T-helper 1 cell treated with Interleukin-12 subunit alpha and Interleukin-12 subunit beta and Interleukin-4 antibody, amounts not matched to agents 30 μg/mL and 1 μg/mL, for 36 hours (primary cell): ENCODE results near the gene FOSL2.
A peak's percentile ranks its signal among the peaks of the same experiment; 100 is the strongest.

ENCODE experiments used
- H3K27ac Mint-ChIP-seq: one replicate; pipeline ENCODE4 v1.8.0; 2021; ENCODE audit warnings: mild to moderate bottlenecking, mixed read lengths
- H3K27me3 Mint-ChIP-seq: one replicate; pipeline ENCODE4 v1.8.0; 2021; ENCODE audit warnings: low read depth, mixed read lengths
- H3K36me3 Mint-ChIP-seq: one replicate; pipeline ENCODE4 v1.8.0; 2021; ENCODE audit warnings: low read depth, mixed read lengths
- H3K4me1 Mint-ChIP-seq: one replicate; pipeline ENCODE4 v1.8.0; 2021; ENCODE audit warnings: low read depth, mixed read lengths
- H3K4me3 Mint-ChIP-seq: one replicate; pipeline ENCODE4 v1.8.0; 2021; ENCODE audit warnings: mild to moderate bottlenecking, moderate library complexity, mixed read lengths
- H3K9me3 Mint-ChIP-seq: one replicate; pipeline ENCODE4 v1.8.0; 2021; ENCODE audit warnings: mixed read lengths

Gene FOSL2

DNA sequence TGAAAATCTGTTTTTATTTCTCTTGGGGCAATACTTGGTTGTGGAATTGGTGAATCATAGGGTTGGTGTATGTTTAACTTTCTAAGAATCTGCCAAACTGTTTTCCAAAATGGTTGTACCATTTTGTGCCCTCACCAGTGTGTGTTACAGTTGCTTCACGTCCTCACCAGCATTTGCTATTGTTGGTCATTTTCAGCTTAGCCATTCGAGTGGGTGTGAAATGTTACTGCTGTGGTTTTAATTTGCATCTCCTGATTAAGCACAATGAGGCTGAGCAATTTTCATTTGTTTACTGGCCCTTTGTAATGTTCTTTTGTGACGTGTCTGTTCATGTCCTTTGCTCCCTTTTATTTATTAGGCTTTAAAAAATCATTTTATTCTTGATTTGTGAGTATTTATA, 49.7 kb downstream of the FOSL2 start:
- Mint-ChIP-seq H3K27ac (no peak overlapping the region), H3K4me3 (no peak overlapping the region), H3K4me1 (peaks cover 11% of the 10 kb centered on the region), H3K9me3 (no peaks in the 10 kb centered on the region), H3K27me3 (no peaks in the 10 kb centered on the region), H3K36me3 (peaks cover 3% of the 10 kb centered on the region)

DNA sequence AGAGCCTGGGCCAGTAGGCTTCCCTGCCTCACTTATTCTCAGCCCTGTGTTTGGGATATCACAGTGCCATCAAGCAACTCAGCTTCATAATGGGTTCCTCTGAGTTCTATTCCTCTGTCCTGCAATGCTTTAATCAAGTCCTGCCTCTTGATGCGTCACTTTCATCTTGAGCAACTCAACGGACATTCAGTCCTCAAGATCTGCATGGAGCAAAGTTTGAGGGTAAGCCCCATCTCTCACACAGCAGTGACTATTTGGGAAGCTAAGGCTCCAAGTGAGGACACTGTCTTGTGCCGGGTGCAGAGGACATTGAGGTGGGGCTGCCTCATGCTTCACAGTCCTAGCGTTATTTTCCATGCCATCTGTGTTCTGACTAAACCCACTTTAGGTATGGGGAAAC, 52.3 kb downstream of the FOSL2 start:
- Mint-ChIP-seq H3K27ac (no peak overlapping the region), H3K9me3 (no peaks in the 10 kb centered on the region), H3K36me3 (peaks cover 3% of the 10 kb centered on the region), H3K27me3 (no peaks in the 10 kb centered on the region), H3K4me3 (no peak overlapping the region), H3K4me1 (peaks cover 26% of the 10 kb centered on the region)

DNA sequence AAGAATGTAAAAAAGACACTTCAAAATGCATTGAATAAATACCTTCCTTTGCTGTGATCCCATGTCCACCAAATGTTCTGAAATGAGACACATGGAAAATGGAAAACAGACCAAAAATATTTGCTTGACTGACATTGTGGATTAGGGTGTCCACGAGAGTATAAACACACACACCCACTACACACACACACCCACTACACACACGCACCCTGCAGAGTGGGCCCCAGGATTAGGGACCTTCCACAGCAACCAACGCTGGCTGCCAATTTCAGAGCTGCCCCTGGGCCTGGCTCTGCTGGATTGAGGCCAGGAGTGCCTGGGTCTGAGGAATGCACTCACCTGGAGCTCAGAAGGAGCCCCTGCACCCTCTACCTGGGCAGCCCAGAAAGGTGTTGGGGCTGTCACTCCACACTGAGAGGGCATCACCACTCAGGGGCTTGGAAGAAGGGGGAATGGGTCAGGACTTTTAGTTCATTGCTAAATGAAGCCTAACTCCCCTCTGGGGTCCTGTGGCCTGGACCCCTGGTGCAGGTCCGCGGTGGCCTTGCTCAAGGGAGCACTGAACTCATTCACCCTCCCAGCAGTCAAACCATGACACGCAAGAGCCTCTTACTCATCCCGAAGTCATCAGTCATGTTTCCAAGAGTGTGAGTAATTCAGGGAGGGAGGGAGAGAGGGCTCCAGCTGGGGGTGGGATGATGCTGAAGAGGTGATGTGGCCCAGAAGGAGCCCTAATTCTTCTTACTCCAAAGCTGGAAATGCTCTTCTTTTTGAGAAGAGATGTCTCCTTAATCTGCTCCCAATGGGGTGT, 53.0 kb downstream of the FOSL2 start:
- Mint-ChIP-seq H3K27me3 (no peaks in the 10 kb centered on the region), H3K4me1 (peaks cover 32% of the 10 kb centered on the region), H3K9me3 (no peaks in the 10 kb centered on the region), H3K27ac (peak overlapping the region; percentile 29), H3K36me3 (peaks cover 3% of the 10 kb centered on the region), H3K4me3 (no peak overlapping the region)

DNA sequence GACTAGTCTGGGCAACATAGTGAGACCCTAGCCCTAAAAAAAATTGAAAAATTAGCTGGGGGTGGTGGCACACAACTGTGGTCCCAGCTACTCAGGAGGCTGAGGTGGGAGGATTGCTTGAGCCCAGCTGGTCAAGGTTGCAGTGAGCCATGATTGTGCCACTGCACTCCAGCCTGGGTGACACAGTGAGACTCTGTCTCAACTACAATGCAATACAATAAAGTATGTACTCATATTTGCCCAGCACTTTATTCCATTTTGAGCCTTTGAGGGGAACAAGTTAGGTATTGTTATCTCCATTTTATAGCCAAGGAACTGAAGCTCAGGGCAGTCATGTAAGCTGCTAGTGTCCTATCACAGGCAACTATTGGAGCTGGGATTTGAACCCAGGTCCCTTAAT, 53.9 kb downstream of the FOSL2 start:
- no peaks in the 10 kb centered on the region for H3K27me3 Mint-ChIP-seq

DNA sequence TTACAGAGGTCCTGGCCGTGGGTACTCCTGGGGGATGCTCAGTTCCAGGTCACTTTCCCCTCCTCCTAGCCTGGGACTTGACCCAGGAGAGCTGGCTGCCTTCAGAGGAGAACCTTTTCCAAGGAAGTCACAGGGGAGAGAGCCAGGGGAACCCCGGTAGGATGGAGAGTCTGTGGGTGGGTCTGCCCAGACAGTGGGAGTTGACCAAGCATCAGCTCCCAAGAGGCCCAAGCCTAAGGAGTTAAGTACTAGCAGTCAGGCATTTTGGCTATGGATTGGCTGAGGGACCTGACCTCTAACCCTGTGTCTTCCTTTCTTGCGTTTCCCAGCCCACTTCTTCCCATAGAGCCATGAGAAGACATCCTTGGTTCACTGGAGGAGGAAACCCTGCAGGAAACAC, 54.4 kb downstream of the FOSL2 start:
- Mint-ChIP-seq H3K9me3 (no peaks in the 10 kb centered on the region), H3K36me3 (peaks cover 3% of the 10 kb centered on the region), H3K27ac (no peak overlapping the region), H3K27me3 (no peaks in the 10 kb centered on the region), H3K4me3 (no peak overlapping the region), H3K4me1 (peaks cover 36% of the 10 kb centered on the region)

More for the DNA sequence above, 53.9 kb downstream of the FOSL2 start:
- Mint-ChIP-seq H3K36me3 (peaks cover 3% of the 10 kb centered on the region), H3K27ac (no peak overlapping the region), H3K4me1 (peaks cover 36% of the 10 kb centered on the region), H3K4me3 (no peak overlapping the region), H3K9me3 (no peaks in the 10 kb centered on the region)

DNA sequence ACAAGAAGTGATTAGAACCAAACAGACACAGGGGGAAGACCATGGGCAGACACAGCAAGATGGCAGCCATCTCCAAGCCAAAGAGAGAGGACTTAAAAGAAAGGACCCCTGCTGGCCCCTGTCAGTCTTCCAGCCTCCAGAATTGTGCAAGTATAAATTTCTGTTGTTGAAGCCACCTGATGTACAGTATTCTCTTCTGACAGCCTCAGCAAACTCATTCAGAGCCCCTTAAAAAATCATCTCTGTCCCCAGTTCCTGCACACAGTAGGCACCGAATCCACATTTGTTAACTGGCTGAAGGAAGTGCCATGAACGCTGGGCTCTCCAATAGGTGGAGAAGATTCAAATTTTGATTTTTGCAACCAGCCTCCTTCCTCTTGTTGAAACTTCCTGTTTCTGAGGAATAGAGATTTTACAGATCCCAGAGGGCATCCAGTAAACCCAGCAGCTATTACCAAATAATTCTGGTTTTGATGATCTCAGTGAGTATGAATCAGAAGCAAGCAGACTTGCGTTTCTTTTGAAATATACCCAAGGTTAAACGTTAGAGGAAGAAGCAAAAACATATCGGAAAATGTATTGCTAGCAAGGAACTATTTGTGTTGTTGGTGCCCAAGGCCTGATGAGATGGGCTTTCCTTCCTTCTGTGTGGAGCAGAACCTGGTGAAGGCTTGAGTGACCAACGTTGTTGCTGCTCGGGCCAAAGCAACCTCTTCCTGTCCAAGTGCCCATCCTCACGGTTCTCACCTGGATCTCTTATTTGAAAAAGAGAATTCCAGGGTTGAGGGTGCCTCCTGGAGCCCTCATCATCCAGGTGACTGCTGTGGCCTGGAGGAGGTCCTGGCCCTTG, 55.5 kb downstream of the FOSL2 start:
- Mint-ChIP-seq H3K27ac (peak overlapping the region; percentile 55), H3K4me1 (peaks cover 44% of the 10 kb centered on the region), H3K27me3 (no peaks in the 10 kb centered on the region), H3K4me3 (no peak overlapping the region), H3K9me3 (no peaks in the 10 kb centered on the region), H3K36me3 (peaks cover 3% of the 10 kb centered on the region)

DNA sequence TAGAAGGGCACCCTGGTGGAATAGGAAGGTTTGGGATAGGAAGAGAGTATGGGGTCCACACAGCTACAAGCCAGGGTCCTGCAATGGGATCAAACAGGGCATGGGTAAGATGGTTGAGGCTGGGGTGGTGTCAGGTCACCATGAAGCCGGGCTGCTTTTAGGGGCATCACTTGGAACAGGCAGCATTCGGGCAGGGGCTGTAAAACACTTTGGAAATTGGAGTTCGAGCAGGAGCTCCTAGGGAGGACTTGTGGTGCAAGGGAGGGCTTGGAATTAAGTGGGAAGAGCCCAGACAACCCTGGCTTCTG, 56.1 kb downstream of the FOSL2 start:
- Mint-ChIP-seq H3K4me3 (no peak overlapping the region), H3K27ac (no peak overlapping the region), H3K4me1 (peaks cover 42% of the 10 kb centered on the region)

DNA sequence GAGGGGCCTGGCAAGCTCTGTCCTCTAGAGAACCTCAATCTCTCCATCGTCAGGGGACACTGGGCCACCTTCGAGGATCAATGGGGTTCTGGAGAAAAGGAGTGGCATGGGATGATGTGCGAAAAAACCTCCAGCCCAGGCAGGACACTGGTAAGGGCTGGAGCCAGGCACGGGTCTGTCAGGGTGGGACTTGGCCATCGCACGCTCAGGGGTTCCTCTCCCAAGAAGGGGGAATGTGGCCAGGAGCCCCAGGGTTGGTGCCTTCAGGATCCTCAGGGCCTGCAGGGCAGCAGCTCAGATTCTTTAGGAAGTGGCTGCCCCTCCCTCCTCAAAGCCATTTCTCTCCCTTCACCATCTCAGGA, 56.4 kb downstream of the FOSL2 start:
- Mint-ChIP-seq H3K4me3 (peak overlapping the region; percentile 52), H3K4me1 (peaks cover 42% of the 10 kb centered on the region), H3K27me3 (no peaks in the 10 kb centered on the region), H3K9me3 (no peaks in the 10 kb centered on the region), H3K27ac (no peak overlapping the region), H3K36me3 (no peaks in the 10 kb centered on the region)

More for the DNA sequence above, 56.1 kb downstream of the FOSL2 start:
- Mint-ChIP-seq H3K27me3 (no peaks in the 10 kb centered on the region), H3K36me3 (no peaks in the 10 kb centered on the region), H3K9me3 (no peaks in the 10 kb centered on the region)

DNA sequence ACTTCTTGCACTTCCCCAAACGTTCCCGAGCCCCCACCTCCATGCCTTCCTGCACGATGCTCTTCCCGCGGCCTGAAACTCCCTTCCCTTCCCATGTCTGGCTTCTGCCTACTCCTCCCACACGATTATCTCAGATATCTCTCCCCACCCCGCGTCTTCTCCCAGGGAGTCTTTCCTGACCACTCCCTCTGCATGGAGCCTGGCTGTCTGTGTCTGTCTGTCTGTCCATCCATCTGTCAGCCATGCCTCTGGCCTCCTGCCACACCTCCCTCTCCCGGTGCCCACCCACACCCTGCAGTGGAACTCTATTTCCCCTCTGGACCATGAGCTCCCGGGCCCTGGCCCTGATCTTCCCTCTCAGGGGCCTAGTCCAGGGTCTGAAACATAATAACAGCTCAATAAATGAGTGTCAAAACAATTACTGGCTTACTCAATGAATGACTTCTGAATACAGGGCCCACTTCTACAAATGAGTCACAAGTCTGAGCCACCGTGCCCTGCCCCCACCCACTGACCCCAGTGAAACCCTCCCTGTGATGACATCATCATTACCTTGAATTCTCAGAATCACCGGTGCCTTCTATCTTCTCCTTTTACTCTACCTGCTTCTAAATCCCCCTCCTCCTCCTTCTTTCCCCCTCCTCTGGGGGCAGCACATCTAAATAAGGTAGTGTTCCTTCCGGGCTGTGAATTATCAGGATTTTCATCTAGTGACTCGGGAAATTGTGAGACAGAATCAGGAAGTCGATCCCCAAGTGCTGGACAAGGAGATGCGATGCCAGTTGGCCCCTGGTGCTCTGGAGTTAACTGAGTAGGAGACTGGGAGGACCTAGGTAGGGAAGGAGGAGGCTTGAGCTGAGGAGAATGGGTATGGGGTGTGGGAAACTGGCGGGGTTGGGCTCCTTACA, 57.1 kb downstream of the FOSL2 start:
- Mint-ChIP-seq H3K27ac (peak overlapping the region; percentile 76), H3K9me3 (no peaks in the 10 kb centered on the region), H3K27me3 (no peaks in the 10 kb centered on the region), H3K4me3 (peak overlapping the region; percentile 52), H3K4me1 (peaks cover 42% of the 10 kb centered on the region), H3K36me3 (no peaks in the 10 kb centered on the region)

DNA sequence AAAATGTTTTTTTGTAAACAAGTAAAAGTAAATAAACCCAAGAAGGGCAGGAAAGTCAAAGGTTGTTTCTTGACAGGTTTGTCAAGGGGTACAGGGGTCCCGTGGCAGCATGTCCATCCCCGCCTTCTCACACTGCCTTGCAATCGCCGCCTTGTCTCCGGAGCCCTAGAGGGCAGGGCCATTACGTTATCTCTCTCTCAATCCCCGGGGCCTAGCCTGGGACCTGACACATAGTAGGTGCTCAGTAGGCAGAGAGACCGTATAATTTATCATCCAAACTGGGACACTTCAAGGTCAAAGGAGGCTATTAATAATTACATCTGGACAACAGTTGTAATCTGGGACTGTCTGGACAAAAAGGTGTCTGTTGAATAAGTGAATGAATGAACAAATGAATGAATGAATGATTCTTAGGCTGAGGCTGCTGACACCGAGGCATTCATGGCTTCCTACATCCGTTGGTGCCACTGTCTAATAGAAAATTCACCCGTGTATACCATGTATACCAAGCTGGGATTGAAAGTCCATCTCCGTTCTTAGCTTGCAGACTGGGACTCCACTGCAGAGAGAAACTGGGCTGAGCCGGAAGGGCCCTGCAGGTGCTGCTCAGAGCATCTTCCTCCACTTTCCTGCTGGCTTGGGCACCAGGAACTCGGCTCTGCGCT, 58.4 kb downstream of the FOSL2 start:
- no peaks in the 10 kb centered on the region for H3K9me3 Mint-ChIP-seq
- H3K27ac Mint-ChIP-seq = no peak overlapping the region
- H3K4me3 Mint-ChIP-seq = no peak overlapping the region
- H3K4me1 Mint-ChIP-seq = peaks cover 39% of the 10 kb centered on the region
- no peaks in the 10 kb centered on the region for H3K36me3 Mint-ChIP-seq
- H3K27me3 Mint-ChIP-seq = no peaks in the 10 kb centered on the region

DNA sequence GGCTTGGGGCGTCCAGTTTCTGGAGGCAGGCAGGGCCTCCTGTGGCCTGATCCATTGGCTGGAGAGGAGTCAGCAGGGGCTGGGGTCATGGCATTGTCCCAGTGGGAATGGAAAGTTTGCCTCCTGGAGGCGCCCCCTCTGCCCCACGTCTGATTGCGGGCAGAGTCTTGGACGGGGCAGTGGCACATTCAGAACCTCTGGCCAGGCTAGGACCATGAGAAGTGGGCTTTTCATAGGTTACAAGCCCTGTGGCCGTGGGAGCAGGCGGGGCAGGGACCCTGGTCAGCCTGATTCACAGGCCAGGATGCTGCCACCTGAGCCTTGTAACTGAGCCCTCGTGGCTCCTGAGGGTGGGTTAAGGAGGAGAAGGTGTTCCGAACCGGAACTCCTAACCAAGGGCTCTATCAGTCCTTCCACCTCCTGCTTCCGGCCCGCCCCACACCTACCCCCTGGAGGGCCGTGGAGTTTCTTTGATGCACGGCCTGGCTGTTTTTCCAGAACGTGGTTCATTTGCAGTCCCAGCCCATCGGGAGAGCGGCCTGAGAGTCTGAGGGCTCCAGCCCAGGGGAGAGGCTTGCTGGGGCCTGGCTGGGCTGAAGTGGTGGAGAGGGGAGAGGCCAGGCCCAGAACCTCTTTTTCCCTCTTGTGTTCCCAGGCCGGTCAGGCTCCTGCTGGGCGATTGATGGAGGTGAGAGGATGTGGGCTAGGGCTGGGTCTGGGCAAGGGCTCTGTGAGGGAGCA, 59.3 kb downstream of the FOSL2 start:
- no peaks in the 10 kb centered on the region for H3K9me3 Mint-ChIP-seq
- no peak overlapping the region for H3K27ac Mint-ChIP-seq
- no peaks in the 10 kb centered on the region for H3K27me3 Mint-ChIP-seq
- no peaks in the 10 kb centered on the region for H3K36me3 Mint-ChIP-seq
- peaks cover 39% of the 10 kb centered on the region for H3K4me1 Mint-ChIP-seq
- H3K4me3 Mint-ChIP-seq = no peak overlapping the region

DNA sequence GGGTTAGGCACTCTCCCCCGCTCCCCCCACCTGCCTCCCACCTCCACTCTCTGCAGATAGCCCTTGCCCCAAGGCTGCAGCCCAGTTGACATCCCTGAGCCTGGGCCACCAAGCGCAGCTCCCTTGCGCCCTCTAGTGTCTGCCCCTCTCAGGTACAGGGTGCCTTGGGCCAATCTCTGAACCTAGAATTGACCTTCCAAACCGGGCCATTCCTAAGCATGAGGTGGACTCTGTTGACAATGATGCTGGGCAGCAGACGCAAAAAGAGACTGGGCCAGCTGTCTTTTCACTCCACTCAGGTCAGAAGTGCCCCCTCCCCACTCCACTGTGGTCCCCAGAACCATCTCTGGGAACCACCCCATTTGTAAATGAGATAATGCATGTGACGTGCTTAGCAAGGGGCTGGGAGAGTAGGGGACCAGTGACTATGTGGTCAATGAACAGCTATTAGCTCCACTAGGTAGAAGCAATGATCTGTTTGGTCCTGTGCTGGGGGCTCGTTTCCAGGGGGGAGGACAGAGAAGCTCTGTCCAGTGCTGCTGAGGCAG, 60.0 kb downstream of the FOSL2 start:
- Mint-ChIP-seq H3K4me3 (no peak overlapping the region), H3K36me3 (no peaks in the 10 kb centered on the region), H3K4me1 (peaks cover 39% of the 10 kb centered on the region), H3K27me3 (no peaks in the 10 kb centered on the region), H3K27ac (peak overlapping the region; percentile 5), H3K9me3 (no peaks in the 10 kb centered on the region)

DNA sequence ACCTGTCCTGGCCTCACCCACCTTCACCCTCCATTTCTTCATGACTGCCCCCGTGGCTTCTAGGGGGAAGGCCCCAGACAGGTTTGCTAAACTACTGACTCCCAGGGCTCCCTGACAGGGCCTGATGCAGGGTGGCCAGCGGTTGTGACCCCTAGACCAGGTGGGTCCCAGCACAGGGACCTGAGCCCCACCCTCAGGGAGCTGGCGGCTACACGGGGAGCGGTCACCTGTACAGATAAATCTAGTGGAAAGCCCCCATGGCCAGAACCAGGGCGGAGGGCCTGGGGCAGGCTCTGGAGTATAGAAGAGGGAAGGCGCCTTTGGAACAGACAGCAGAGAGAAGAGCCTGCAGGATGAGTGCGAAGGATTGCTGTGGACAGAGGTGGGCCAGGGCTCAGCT, 60.7 kb downstream of the FOSL2 start:
- H3K9me3 Mint-ChIP-seq = no peaks in the 10 kb centered on the region
- peaks cover 5% of the 10 kb centered on the region for H3K27me3 Mint-ChIP-seq
- no peak overlapping the region for H3K27ac Mint-ChIP-seq
- no peaks in the 10 kb centered on the region for H3K36me3 Mint-ChIP-seq
- no peak overlapping the region for H3K4me3 Mint-ChIP-seq
- peaks cover 36% of the 10 kb centered on the region for H3K4me1 Mint-ChIP-seq
